CD4-positive, CD25-positive, alpha-beta regulatory T cell (primary cell): Measurements from ENCODE around the gene GRIK3. TPM values are rescaled to one million over a fixed set of nuclear protein-coding genes. Genes with fewer than 3 reads are reported as not detected.

Experiments used
- ATAC-seq, 2 donors: fragments of 150-1000 bp; cut with Tn5 transposase; one replicate each; pipeline ENCODE4 v1.10.0; 2021; ENCODE audit warnings: low read depth in 2 of 2, moderate number of reproducible peaks in 2 of 2, moderate library complexity in 1 of 2
- DNase-seq, 3 donors: peaks; one replicate each; pipeline versions ENCODE4 v3.0.0 to v3.0.0-alpha.2; 2012 to 2022; ENCODE audit warnings: mixed read lengths in 1 of 3
- H3K27ac ChIP-seq: one replicate; pipeline ENCODE4 v1.7.0; 2013; ENCODE audit warnings: mild to moderate bottlenecking, low read length; ENCODE audit not compliant: insufficient read depth, poor library complexity, severe bottlenecking
- H3K27me3 ChIP-seq: one replicate; pipeline ENCODE4 v1.7.0; 2013; ENCODE audit warnings: low read length; ENCODE audit not compliant: control insufficient read depth, insufficient read depth
- H3K36me3 ChIP-seq: one replicate; pipeline ENCODE4 v1.7.0; 2013; ENCODE audit warnings: mild to moderate bottlenecking, low read length, moderate library complexity; ENCODE audit not compliant: control insufficient read depth, insufficient read depth
- H3K4me1 ChIP-seq: 2 replicates; pipeline ENCODE4 v1.7.0; 2013; ENCODE audit warnings: mild to moderate bottlenecking, low read length; ENCODE audit not compliant: insufficient read depth, control insufficient read depth, poor library complexity, severe bottlenecking
- H3K4me3 ChIP-seq: one replicate; pipeline ENCODE4 v1.7.0; 2013; ENCODE audit warnings: low read depth, mild to moderate bottlenecking, low read length, moderate library complexity
- H3K9me3 ChIP-seq, 2 experiments: 1 replicate in 1 of 2; 2 replicates in 1 of 2; pipeline ENCODE4 v1.7.0; 2013; ENCODE audit warnings: low read length in 2 of 2, mild to moderate bottlenecking in 1 of 2, moderate library complexity in 1 of 2; ENCODE audit not compliant: control insufficient read depth in 2 of 2
- H3K27ac Mint-ChIP-seq, 3 donors: one replicate each; pipeline ENCODE4 v1.8.0; 2020 to 2022; ENCODE audit warnings: mild to moderate bottlenecking in 3 of 3, mixed read lengths in 3 of 3, moderate library complexity in 2 of 3
- H3K27me3 Mint-ChIP-seq: one replicate; pipeline ENCODE4 v1.8.0; 2022; ENCODE audit warnings: mild to moderate bottlenecking, mixed read lengths
- H3K36me3 Mint-ChIP-seq: one replicate; pipeline ENCODE4 v1.8.0; 2020; ENCODE audit warnings: mixed read lengths
- H3K4me1 Mint-ChIP-seq, 4 donors: one replicate each; pipeline ENCODE4 v1.8.0; 2020 to 2022; ENCODE audit warnings: mixed read lengths in 4 of 4, mild to moderate bottlenecking in 1 of 4
- H3K4me3 Mint-ChIP-seq, 4 donors: one replicate each; pipeline ENCODE4 v1.8.0; 2020 to 2022; ENCODE audit warnings: mild to moderate bottlenecking in 4 of 4, mixed read lengths in 4 of 4, moderate library complexity in 3 of 4
- H3K9me3 Mint-ChIP-seq, 7 donors: one replicate each; pipeline ENCODE4 v1.8.0; 2020 to 2022; ENCODE audit warnings: mixed read lengths in 7 of 7, mild to moderate bottlenecking in 3 of 7, moderate library complexity in 2 of 7
- polyA plus RNA-seq, 4 donors: library from polyadenylated mRNA; unstranded; fragments of 300-500 nt; fragmentation: Illumina TruSeq; gene quantifications; one replicate each; pipeline ENCODE4 v1.2.3, GENCODE V29; 2021
- total RNA-seq: library from RNA; stranded (reverse); gene quantifications from one replicate; pipeline ENCODE4 v1.2.3, GENCODE V29; 2022

The GRIK3 gene
- total and polyA plus RNA-seq, 5 donors from 2014 or later: not detected

GRCh38 chr1:36852586-36852985 is 181.7 kb downstream of the GRIK3 start:
- Histone ChIP-seq H3K4me1 (no peaks in the 10 kb centered on the region), H3K27me3 (no peaks in the 10 kb centered on the region), H3K27ac (no peak overlapping the region), H3K4me3 (no peak overlapping the region), H3K9me3 (no peaks in the 10 kb centered on the region), H3K36me3 (no peaks in the 10 kb centered on the region)
- no peak overlapping the region for H3K27ac Mint-ChIP-seq
- H3K4me3 Mint-ChIP-seq: no peak overlapping the region
- H3K4me1 Mint-ChIP-seq: no peaks in the 10 kb centered on the region
- DNase-seq: no peak
- ATAC-seq: no peak
- H3K9me3 Mint-ChIP-seq: no peaks in the 10 kb centered on the region
- no peaks in the 10 kb centered on the region for H3K36me3 Mint-ChIP-seq
- H3K27me3 Mint-ChIP-seq: peaks cover 12% of the 10 kb centered on the region

DNA sequence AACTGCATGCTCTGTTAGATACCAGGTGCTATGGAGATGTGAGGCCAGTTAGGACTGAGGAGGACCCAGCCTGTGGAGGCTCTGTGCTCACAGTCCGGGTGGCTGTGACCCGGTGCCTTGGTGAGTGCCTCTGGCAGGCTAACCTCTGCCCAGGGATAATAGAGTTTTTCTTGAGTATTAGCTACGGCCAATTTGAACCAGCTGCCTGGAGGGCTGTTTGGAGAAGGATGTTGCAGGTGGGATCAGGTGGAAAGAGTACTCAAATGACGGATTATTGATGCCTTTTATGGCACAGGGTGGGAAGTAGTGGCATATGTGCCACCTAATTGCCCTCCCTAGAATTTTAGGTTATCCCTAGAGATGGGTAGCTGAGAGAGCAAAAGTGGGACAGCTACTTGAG is 182.7 kb downstream of the GRIK3 start:
- Histone ChIP-seq H3K36me3 (no peaks in the 10 kb centered on the region), H3K4me3 (no peak overlapping the region), H3K27me3 (no peaks in the 10 kb centered on the region), H3K9me3 (no peaks in the 10 kb centered on the region), H3K4me1 (no peaks in the 10 kb centered on the region), H3K27ac (no peak overlapping the region)
- Mint-ChIP-seq H3K9me3 (no peaks in the 10 kb centered on the region), H3K4me3 (no peak overlapping the region), H3K27ac (no peak overlapping the region), H3K36me3 (no peaks in the 10 kb centered on the region), H3K27me3 (peaks cover 11% of the 10 kb centered on the region), H3K4me1 (no peaks in the 10 kb centered on the region)
- ATAC-seq (no peak), DNase-seq (no peak)

DNA sequence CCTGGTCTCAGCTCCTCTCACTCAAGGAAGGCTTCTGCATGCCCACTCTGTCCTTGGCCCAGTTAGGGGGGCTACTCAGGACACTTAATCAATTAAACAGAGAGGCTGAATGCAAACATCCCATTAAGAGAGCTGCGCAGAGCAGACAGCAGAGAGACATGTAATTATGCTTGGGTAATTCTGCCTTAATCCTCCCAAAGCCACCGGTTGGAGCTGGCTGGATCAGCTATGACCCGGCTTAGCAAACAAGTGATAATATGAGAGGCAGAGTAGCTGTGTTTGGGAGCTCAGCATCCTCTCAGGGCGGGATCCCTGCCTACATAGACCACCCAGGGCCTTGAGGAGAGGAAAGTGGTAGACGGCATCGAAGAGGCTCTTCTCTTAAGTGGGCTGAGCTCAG is 183.2 kb downstream of the GRIK3 start:
- Mint-ChIP-seq H3K4me1 (no peaks in the 10 kb centered on the region), H3K27ac (no peak overlapping the region), H3K27me3 (peaks cover 8% of the 10 kb centered on the region), H3K4me3 (no peak overlapping the region), H3K36me3 (no peaks in the 10 kb centered on the region), H3K9me3 (no peaks in the 10 kb centered on the region)
- no peaks in the 10 kb centered on the region for H3K9me3 ChIP-seq
- DNase-seq: no peak
- no peak overlapping the region for H3K27ac ChIP-seq
- no peak for ATAC-seq
- no peak overlapping the region for H3K4me3 ChIP-seq
- no peaks in the 10 kb centered on the region for H3K4me1 ChIP-seq
- no peaks in the 10 kb centered on the region for H3K27me3 ChIP-seq
- H3K36me3 ChIP-seq: no peaks in the 10 kb centered on the region

GRCh38 chr1:36849956-36850355 is 184.4 kb downstream of the GRIK3 start:
- no peak overlapping the region for H3K27ac Mint-ChIP-seq
- no peak overlapping the region for H3K4me3 ChIP-seq
- H3K4me3 Mint-ChIP-seq: no peak overlapping the region
- H3K36me3 Mint-ChIP-seq: no peaks in the 10 kb centered on the region
- H3K4me1 ChIP-seq: no peaks in the 10 kb centered on the region
- H3K27me3 ChIP-seq: no peaks in the 10 kb centered on the region
- DNase-seq: no peak
- no peaks in the 10 kb centered on the region for H3K36me3 ChIP-seq
- H3K9me3 ChIP-seq: no peaks in the 10 kb centered on the region
- H3K4me1 Mint-ChIP-seq: no peaks in the 10 kb centered on the region
- H3K27me3 Mint-ChIP-seq: peaks cover 12% of the 10 kb centered on the region
- no peak overlapping the region for H3K27ac ChIP-seq
- H3K9me3 Mint-ChIP-seq: no peaks in the 10 kb centered on the region
- no peak for ATAC-seq

DNA sequence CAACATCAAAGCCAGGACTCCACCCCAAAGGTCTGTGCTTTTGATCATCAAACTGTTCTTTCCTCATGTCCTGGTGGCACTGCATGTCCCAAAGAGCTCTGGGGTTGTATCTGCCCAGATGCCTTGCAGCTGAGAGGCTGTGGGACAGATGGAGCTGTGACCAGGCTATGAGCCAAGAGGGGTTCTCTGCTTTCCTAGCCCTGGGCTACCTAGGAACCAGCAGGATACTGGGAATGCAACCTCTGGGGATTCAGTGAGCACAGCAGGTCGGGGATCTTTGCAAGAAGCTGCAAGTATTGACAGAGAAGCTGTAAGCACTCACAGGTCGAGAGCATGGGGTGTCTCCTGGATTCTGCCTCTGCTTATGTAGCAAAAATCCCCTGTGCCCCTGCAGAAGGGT is 186.6 kb downstream of the GRIK3 start:
- Mint-ChIP-seq H3K36me3 (no peaks in the 10 kb centered on the region), H3K4me3 (no peak overlapping the region), H3K27ac (peak overlapping the region in 1 of 3 donors; percentile 82), H3K9me3 (no peaks in the 10 kb centered on the region), H3K4me1 (no peaks in the 10 kb centered on the region), H3K27me3 (peaks cover 7% of the 10 kb centered on the region)
- H3K4me1 ChIP-seq: no peaks in the 10 kb centered on the region
- ATAC-seq (no peak), DNase-seq (no peak)
- H3K9me3 ChIP-seq: no peaks in the 10 kb centered on the region
- no peaks in the 10 kb centered on the region for H3K36me3 ChIP-seq
- no peak overlapping the region for H3K27ac ChIP-seq
- no peak overlapping the region for H3K4me3 ChIP-seq
- H3K27me3 ChIP-seq: no peaks in the 10 kb centered on the region

- DNase-seq: no peak
- no peaks in the 10 kb centered on the region for H3K4me1 ChIP-seq
- H3K27me3 Mint-ChIP-seq: peaks cover 7% of the 10 kb centered on the region
- H3K4me3 Mint-ChIP-seq: no peak overlapping the region
- no peak overlapping the region for H3K27ac Mint-ChIP-seq
- ATAC-seq: no peak
- H3K36me3 ChIP-seq: no peaks in the 10 kb centered on the region
- H3K27ac ChIP-seq: no peak overlapping the region
- H3K4me1 Mint-ChIP-seq: no peaks in the 10 kb centered on the region
- H3K4me3 ChIP-seq: no peak overlapping the region
- no peaks in the 10 kb centered on the region for H3K27me3 ChIP-seq
- no peaks in the 10 kb centered on the region for H3K9me3 Mint-ChIP-seq
- no peaks in the 10 kb centered on the region for H3K36me3 Mint-ChIP-seq
- no peaks in the 10 kb centered on the region for H3K9me3 ChIP-seq
Measured at GRCh38 chr1:36847186-36847585, 187.1 kb downstream of the GRIK3 start.

DNA sequence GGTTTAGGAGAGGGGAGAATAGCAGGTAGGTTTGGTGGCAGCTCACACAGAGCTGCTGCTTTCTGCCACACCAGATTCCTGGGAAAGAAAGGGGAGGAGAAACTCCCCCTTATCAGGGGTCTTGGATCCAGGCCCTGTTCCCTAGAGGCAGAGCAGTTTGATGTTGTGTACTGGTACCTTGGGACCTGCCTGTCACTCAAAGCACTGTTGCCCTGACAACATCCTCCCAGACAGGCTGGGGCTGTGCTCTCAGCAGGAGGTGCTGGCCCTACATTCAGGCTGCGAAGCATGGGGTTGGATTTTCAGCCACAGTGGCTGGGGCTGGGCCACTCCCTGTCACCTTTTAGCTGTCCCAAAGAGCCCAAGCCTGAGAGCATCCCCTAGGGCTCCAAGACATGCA is 188.0 kb downstream of the GRIK3 start:
- no peaks in the 10 kb centered on the region for H3K36me3 Mint-ChIP-seq

DNA sequence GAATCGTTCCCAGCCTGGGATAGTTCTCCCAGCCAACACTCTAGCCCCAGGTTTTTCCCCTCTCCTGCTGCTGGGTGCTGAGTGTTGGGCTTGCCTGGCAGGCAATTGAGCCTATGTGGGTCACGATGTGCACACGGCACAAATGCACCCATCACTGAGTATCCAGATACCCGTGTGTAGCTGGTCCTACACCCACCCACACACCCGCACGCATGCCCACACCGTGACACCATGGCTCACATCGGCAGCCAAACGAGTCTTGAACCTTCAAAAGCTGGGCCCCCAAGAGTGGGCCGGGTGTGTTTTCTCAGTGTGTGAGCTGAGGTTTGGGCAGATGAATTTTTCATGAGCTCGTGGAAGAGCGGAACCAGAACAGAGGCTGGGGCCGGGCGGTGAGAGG is 188.5 kb downstream of the GRIK3 start:
- no peak overlapping the region for H3K27ac Mint-ChIP-seq
- no peaks in the 10 kb centered on the region for H3K27me3 ChIP-seq

More for the DNA sequence above, 188.0 kb downstream of the GRIK3 start:
- H3K4me3 ChIP-seq: no peak overlapping the region
- no peaks in the 10 kb centered on the region for H3K9me3 ChIP-seq
- H3K27ac ChIP-seq: no peak overlapping the region
- H3K4me3 Mint-ChIP-seq: no peak overlapping the region
- H3K4me1 Mint-ChIP-seq: no peaks in the 10 kb centered on the region
- H3K27me3 Mint-ChIP-seq: peaks cover 7% of the 10 kb centered on the region
- DNase-seq (no peak), ATAC-seq (no peak)
- H3K27me3 ChIP-seq: no peaks in the 10 kb centered on the region
- H3K27ac Mint-ChIP-seq: no peak overlapping the region
- no peaks in the 10 kb centered on the region for H3K4me1 ChIP-seq
- no peaks in the 10 kb centered on the region for H3K9me3 Mint-ChIP-seq
- no peaks in the 10 kb centered on the region for H3K36me3 ChIP-seq

More for the DNA sequence above, 188.5 kb downstream of the GRIK3 start:
- no peaks in the 10 kb centered on the region for H3K4me1 Mint-ChIP-seq
- Histone ChIP-seq H3K9me3 (no peaks in the 10 kb centered on the region), H3K4me1 (no peaks in the 10 kb centered on the region), H3K36me3 (no peaks in the 10 kb centered on the region), H3K27ac (no peak overlapping the region), H3K4me3 (no peak overlapping the region)
- H3K9me3 Mint-ChIP-seq: no peaks in the 10 kb centered on the region
- H3K4me3 Mint-ChIP-seq: no peak overlapping the region
- DNase-seq (no peak), ATAC-seq (no peak)
- H3K36me3 Mint-ChIP-seq: no peaks in the 10 kb centered on the region
- peaks cover 7% of the 10 kb centered on the region for H3K27me3 Mint-ChIP-seq
